HepG2 (cell line): Measurements from ENCODE around the gene LDAF1. TPM values are rescaled to one million over a fixed set of nuclear protein-coding genes. Genes with fewer than 3 reads are reported as not detected.

Experiments used
- ARID3A ChIP-seq: IDR thresholded peaks from 2 replicates; pipeline ENCODE4 v1.6.1; 2012; ENCODE audit warnings: low read depth, low read length, improper control_type of control experiment
- E2F2 ChIP-seq: sonication (generic); formaldehyde crosslinking; IDR thresholded peaks from 2 replicates; pipeline ENCODE4 v1.4.0; 2020; ENCODE audit warnings: missing genetic modification reagents, borderline replicate concordance
- KDM5A ChIP-seq: fragments of 200-600 bp; sonication (generic); IDR thresholded peaks from 2 replicates; pipeline ENCODE4 v1.7.0; 2018; ENCODE audit warnings: antibody characterized with exemption, mild to moderate bottlenecking, low read length, borderline replicate concordance
- MTA3 ChIP-seq: sonication (generic); formaldehyde crosslinking; IDR thresholded peaks from 2 replicates; pipeline ENCODE4 v1.4.0; 2020; ENCODE audit warnings: missing genetic modification reagents
- PAF1 ChIP-seq: IDR thresholded peaks from 2 replicates; pipeline ENCODE4 v1.6.1; 2016; ENCODE audit warnings: missing genetic modification reagents, missing compliant biosample characterization
- SKI ChIP-seq: fragments of 450-650 bp; IDR thresholded peaks from one replicate; pipeline ENCODE4 v1.6.1; 2018; ENCODE audit warnings: mild to moderate bottlenecking; ENCODE audit not compliant: partially characterized antibody
- SOX5 ChIP-seq: IDR thresholded peaks from 2 replicates; pipeline ENCODE4 v1.6.1; 2016; ENCODE audit warnings: borderline replicate concordance
- TCF7 ChIP-seq: sonication (generic); IDR thresholded peaks from 2 replicates; pipeline ENCODE4 v1.6.1; 2016; ENCODE audit warnings: antibody characterized with exemption, low read depth
- ZNF234 ChIP-seq: sonication (generic); formaldehyde crosslinking; conservative IDR thresholded peaks from 2 replicates; pipeline ENCODE4 v1.5.1; 2020; ENCODE audit warnings: mild to moderate bottlenecking, missing genetic modification reagents
- ZNF557 ChIP-seq: sonication (generic); formaldehyde crosslinking; IDR thresholded peaks from 2 replicates; pipeline ENCODE4 v1.4.0; 2020; ENCODE audit warnings: missing genetic modification reagents
- ZNF589 ChIP-seq: sonication (generic); formaldehyde crosslinking; conservative IDR thresholded peaks from 2 replicates; pipeline ENCODE4 v1.8.0; 2022; ENCODE audit warnings: mild to moderate bottlenecking, moderate library complexity, missing genetic modification reagents
- ZNF614 ChIP-seq: IDR thresholded peaks from 2 replicates; pipeline ENCODE4 v1.6.1; 2018; ENCODE audit warnings: missing biosample characterization, missing genetic modification reagents, inconsistent platforms, borderline replicate concordance
- ZNF660 ChIP-seq: sonication (generic); formaldehyde crosslinking; IDR thresholded peaks from 2 replicates; pipeline ENCODE4 v1.5.1; 2020; ENCODE audit warnings: mild to moderate bottlenecking, low read depth, missing genetic modification reagents, borderline replicate concordance
- ZNF687 ChIP-seq: sonication (generic); formaldehyde crosslinking; IDR thresholded peaks from 2 replicates; pipeline ENCODE4 v1.5.1; 2020; ENCODE audit warnings: mild to moderate bottlenecking, missing genetic modification reagents, moderate library complexity
- polyA plus RNA-seq, 8 experiments: library from polyadenylated mRNA; depleted of rRNA in 3 of 8; stranded (reverse) in 7 of 8; unstranded in 1 of 8; fragments of >200 nt; fragmentation: Illumina TruSeq in 4 of 8; extraction: Trizol in 4 of 8; gene quantifications; 2 replicates each; pipeline versions ENCODE4 v1.2.1 to v1.2.3, GENCODE V29; 2011 to 2016; ENCODE audit warnings: low read depth in 4 of 8, missing spikeins in 1 of 8, mixed read lengths in 1 of 8; ENCODE audit not compliant: insufficient read depth in 1 of 8
- total RNA-seq, 5 experiments: library from RNA; depleted of rRNA; stranded (reverse); fragments of >200 nt; fragmentation: Illumina TruSeq; extraction: Trizol; gene quantifications; 2 replicates each; pipeline ENCODE4 v1.2.3, GENCODE V29; 2016; ENCODE audit warnings: low read depth in 1 of 5
- TF ChIP-seq, protein P1 (sequence below): sonication (generic); formaldehyde crosslinking; IDR thresholded peaks from 2 replicates; pipeline ENCODE4 v1.5.0; 2020; ENCODE audit warnings: missing genetic modification reagents
- TF ChIP-seq, protein P2 (sequence below): sonication (generic); formaldehyde crosslinking; IDR thresholded peaks from 2 replicates; pipeline ENCODE4 v1.4.0; 2020; ENCODE audit warnings: mild to moderate bottlenecking, missing genetic modification reagents, borderline replicate concordance
- TF ChIP-seq, protein P3 (sequence below): sonication (generic); formaldehyde crosslinking; IDR thresholded peaks from 2 replicates; pipeline ENCODE4 v1.4.0; 2020; ENCODE audit warnings: mild to moderate bottlenecking, missing genetic modification reagents

LDAF1 gene
- total and polyA plus RNA-seq, 2 of the 13 experiments (the other 11 are each of a cell fraction or from before 2014, with no cell fraction given) = 6.3 to 7.5 TPM

DNA sequence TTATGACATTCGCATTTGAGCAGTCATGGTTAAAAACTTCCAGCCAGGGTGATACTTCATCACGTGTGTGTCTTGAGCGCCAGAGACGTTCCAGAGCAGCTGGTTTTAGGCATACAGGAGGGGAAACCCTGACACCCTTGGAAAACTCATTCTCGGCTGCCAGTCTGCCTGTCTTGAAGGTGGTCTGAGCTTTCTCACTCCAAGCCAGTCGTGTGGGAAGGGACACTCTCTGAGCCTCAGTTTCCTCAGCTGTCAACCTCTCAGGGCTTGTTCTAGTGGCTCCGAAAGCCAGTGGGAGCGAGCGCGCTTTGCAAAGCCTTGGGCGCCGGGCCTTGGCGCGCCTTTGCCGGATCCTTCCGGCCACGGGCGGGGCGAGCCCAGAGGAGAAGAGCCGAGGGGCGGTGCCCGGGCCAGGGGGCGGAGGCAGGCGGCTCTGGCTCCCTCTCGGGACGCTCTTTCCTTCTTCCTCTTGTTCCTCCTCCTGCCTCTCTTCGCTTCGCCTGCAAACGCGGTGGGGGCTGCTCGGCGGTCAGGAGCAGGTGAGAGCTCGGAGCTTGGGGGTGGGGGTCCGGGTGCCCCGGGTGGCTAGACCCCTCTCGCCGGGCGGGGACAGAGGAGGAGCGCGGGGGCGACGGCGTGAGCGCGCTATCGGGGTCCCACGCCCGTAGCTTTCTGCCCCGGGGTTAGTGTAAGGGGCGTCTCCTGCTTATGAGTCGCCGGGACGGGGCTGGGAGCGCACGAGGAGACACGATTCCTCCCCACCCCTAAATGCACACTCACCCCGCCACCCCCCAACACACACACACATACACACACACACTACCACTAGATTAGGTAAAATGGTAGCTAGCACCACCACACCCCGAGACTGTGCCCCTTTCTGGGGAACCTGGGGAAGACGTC, at the start of gene LDAF1 (continued):
- peak; percentile 86 for TF ChIP-seq ZNF687 (CRISPR knock-in tag)
- TF ChIP-seq ZNF614 = peak; percentile 72; the same call in 1 of the 2 replicates
- no peak for TF ChIP-seq ZNF557 (CRISPR knock-in tag)
- TF ChIP-seq ARID3A = no peak
- no peak for TF ChIP-seq ZNF234
- peak; percentile 35; the same call in 1 of the 2 replicates for TF ChIP-seq SOX5
- TF ChIP-seq, protein P1, sequence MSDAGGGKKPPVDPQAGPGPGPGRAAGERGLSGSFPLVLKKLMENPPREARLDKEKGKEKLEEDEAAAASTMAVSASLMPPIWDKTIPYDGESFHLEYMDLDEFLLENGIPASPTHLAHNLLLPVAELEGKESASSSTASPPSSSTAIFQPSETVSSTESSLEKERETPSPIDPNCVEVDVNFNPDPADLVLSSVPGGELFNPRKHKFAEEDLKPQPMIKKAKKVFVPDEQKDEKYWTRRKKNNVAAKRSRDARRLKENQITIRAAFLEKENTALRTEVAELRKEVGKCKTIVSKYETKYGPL = no peak
- no peak for TF ChIP-seq PAF1 (CRISPR knock-in tag)
- TF ChIP-seq SKI = no peak
- TF ChIP-seq, protein P2, sequence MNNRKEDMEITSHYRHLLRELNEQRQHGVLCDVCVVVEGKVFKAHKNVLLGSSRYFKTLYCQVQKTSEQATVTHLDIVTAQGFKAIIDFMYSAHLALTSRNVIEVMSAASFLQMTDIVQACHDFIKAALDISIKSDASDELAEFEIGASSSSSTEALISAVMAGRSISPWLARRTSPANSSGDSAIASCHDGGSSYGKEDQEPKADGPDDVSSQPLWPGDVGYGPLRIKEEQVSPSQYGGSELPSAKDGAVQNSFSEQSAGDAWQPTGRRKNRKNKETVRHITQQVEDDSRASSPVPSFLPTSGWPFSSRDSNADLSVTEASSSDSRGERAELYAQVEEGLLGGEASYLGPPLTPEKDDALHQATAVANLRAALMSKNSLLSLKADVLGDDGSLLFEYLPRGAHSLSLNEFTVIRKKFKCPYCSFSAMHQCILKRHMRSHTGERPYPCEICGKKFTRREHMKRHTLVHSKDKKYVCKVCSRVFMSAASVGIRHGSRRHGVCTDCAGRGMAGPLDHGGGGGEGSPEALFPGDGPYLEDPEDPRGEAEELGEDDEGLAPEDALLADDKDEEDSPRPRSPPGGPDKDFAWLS (CRISPR knock-in tag) = peak; percentile 36; the same call in 1 of the 2 replicates
- no peak for TF ChIP-seq TCF7
- TF ChIP-seq MTA3 (CRISPR knock-in tag) = no peak
- TF ChIP-seq, protein P3, sequence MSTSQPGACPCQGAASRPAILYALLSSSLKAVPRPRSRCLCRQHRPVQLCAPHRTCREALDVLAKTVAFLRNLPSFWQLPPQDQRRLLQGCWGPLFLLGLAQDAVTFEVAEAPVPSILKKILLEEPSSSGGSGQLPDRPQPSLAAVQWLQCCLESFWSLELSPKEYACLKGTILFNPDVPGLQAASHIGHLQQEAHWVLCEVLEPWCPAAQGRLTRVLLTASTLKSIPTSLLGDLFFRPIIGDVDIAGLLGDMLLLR (CRISPR knock-in tag) = no peak
- no peak for TF ChIP-seq ZNF660 (CRISPR knock-in tag)
- TF ChIP-seq ZNF589 (CRISPR knock-in tag) = no peak
- TF ChIP-seq KDM5A = no peak
- TF ChIP-seq E2F2 = peak; percentile 40; the same call in 1 of the 2 replicates
